Measurements from ENCODE around the gene JRKL.

- TF ChIP-seq CTCF (IDR thresholded peaks at IDR 0.05) (no peak), POLR2A (IDR thresholded peaks at IDR 0.05; ENCODE audit: low read depth) (no peak)
Measured at GRCh38 chr11:96394773-96395172, 5.0 kb downstream of the JRKL start.
